Gastroesophageal sphincter (tissue), 4 donors: ENCODE measurements around the gene TMEM178A. TPM values are rescaled to one million over a fixed set of nuclear protein-coding genes. Genes with fewer than 3 reads are reported as not detected.

Experiments
- ATAC-seq: fragments of 150-250 bp; one replicate; pipeline ENCODE4 v1.9.1; 2016; ENCODE audit warnings: mild to moderate bottlenecking, moderate library complexity
- H3K27ac ChIP-seq, 4 donors: fragments of 200-600 bp; sonication (generic) in 3 of 4; 1 replicate in 3 of 4; 2 replicates in 1 of 4; pipeline ENCODE4 v1.5.1; 2016 to 2019
- H3K27me3 ChIP-seq: fragments of 200-600 bp; sonication (generic); one replicate; pipeline ENCODE4 v1.5.1; 2019
- H3K36me3 ChIP-seq, 2 donors: fragments of 200-600 bp; sonication (generic); one replicate each; pipeline ENCODE4 v1.5.1; 2019; ENCODE audit warnings: control low read depth in 1 of 2
- H3K4me1 ChIP-seq, 3 donors: fragments of 200-600 bp; sonication (generic); 1 replicate in 2 of 3; 2 replicates in 1 of 3; pipeline ENCODE4 v1.5.1; 2016 to 2019; ENCODE audit warnings: control low read depth in 2 of 3
- H3K4me3 ChIP-seq, 2 donors: fragments of 200-600 bp; sonication (generic); one replicate each; pipeline ENCODE4 v1.5.1; 2019; ENCODE audit warnings: mild to moderate bottlenecking in 1 of 2, moderate library complexity in 1 of 2
- H3K9me3 ChIP-seq, 3 donors: fragments of 200-600 bp; sonication (generic); one replicate each; pipeline ENCODE4 v1.5.1; 2017 to 2019; ENCODE audit warnings: control low read depth in 2 of 3
- CTCF ChIP-seq, 4 experiments: fragments of 200-600 bp in 2 of 4; fragments of 450-650 bp in 2 of 4; sonication (generic) in 1 of 4; IDR thresholded peaks; one replicate each; pipeline ENCODE4 v1.5.1; 2017 to 2019; ENCODE audit warnings: antibody characterized with exemption in 4 of 4, mild to moderate bottlenecking in 2 of 4, moderate library complexity in 2 of 4
- EP300 ChIP-seq: sonication (generic); formaldehyde crosslinking; IDR thresholded peaks from one replicate; pipeline ENCODE4 v1.6.1; 2017; ENCODE audit warnings: antibody characterized with exemption, mild to moderate bottlenecking
- POLR2A ChIP-seq, 2 donors: fragments of 450-650 bp; IDR thresholded peaks; one replicate each; pipeline ENCODE4 v1.6.1; 2017; ENCODE audit warnings: antibody characterized with exemption in 2 of 2, mild to moderate bottlenecking in 2 of 2, moderate library complexity in 1 of 2
- POLR2AphosphoS5 ChIP-seq: sonication (generic); formaldehyde crosslinking; IDR thresholded peaks from one replicate; pipeline ENCODE4 v1.6.1; 2017; ENCODE audit warnings: antibody characterized with exemption
- WGBS, 2 donors: methylation state at CpG; one replicate each; pipeline ENCODE4 v1.1.5; 2018; ENCODE audit warnings: low coverage in 1 of 2; 5-methylcytosine and 5-hydroxymethylcytosine counted together
- total RNA-seq, 4 donors: library from RNA; depleted of rRNA; stranded (reverse); fragments of >200 nt; gene quantifications; one replicate each; pipeline ENCODE4 v1.1.0, GENCODE V29; 2016

Gene TMEM178A
- total RNA-seq, 4 donors from 2014 or later = 3.4 to 14.6 (median 4.8) TPM

- Histone ChIP-seq H3K36me3 (no peaks in the 10 kb centered on the region), H3K4me3 (no peak overlapping the region), H3K27ac (no peak overlapping the region), H3K9me3 (peaks cover 0 to 9% (median 0%) of the 10 kb centered on the region in 3 donors), H3K4me1 (no peaks in the 10 kb centered on the region), H3K27me3 (no peaks in the 10 kb centered on the region)
- TF ChIP-seq POLR2A (IDR thresholded peaks at IDR 0.05) = no peak
- TF ChIP-seq EP300 = no peak
- no peak for TF ChIP-seq CTCF (IDR thresholded peaks at IDR 0.05)
- no peak for TF ChIP-seq POLR2AphosphoS5
- whole genome bisulfite sequencing, 2 donors = 84 to 89% methylated on average over 2 of the region's 2 CpGs
- no peak for ATAC-seq
These were observed 16.5 kb downstream of the TMEM178A start for GRCh38 chr2:39682066-39682692.

GRCh38 chr2:39683022-39683699, 17.4 kb downstream of the TMEM178A start:
- Histone ChIP-seq H3K27ac (no peak overlapping the region), H3K27me3 (no peaks in the 10 kb centered on the region), H3K36me3 (no peaks in the 10 kb centered on the region), H3K9me3 (peaks cover 0 to 6% (median 0%) of the 10 kb centered on the region in 3 donors), H3K4me3 (no peak overlapping the region), H3K4me1 (no peaks in the 10 kb centered on the region)
- 69 to 90% methylated on average over 6 to 9 of the region's 9 CpGs for WGBS, 2 donors
- ATAC-seq = no peak
- TF ChIP-seq EP300 = no peak
- no peak for TF ChIP-seq POLR2A (IDR thresholded peaks at IDR 0.05)
- TF ChIP-seq POLR2AphosphoS5 = no peak
- TF ChIP-seq CTCF (IDR thresholded peaks at IDR 0.05) = no peak

GRCh38 chr2:39684464-39684863, 18.7 kb downstream of the TMEM178A start:
- H3K27me3 ChIP-seq = no peaks in the 10 kb centered on the region
- ATAC-seq = no peak
- no peak overlapping the region for H3K4me3 ChIP-seq
- TF ChIP-seq POLR2AphosphoS5 (no peak), POLR2A (IDR thresholded peaks at IDR 0.05) (no peak), CTCF (IDR thresholded peaks at IDR 0.05) (no peak), EP300 (no peak)
- H3K27ac ChIP-seq = no peak overlapping the region
- no peaks in the 10 kb centered on the region for H3K4me1 ChIP-seq
- no peaks in the 10 kb centered on the region for H3K36me3 ChIP-seq
- 61 to 79% methylated on average over 5 of the region's 5 CpGs for WGBS, 2 donors
- H3K9me3 ChIP-seq = no peaks in the 10 kb centered on the region

GRCh38 chr2:39685126-39685525, 19.4 kb downstream of the TMEM178A start:
- Histone ChIP-seq H3K27me3 (no peaks in the 10 kb centered on the region), H3K9me3 (peaks cover 0 to 4% (median 0%) of the 10 kb centered on the region in 3 donors), H3K27ac (no peak overlapping the region), H3K36me3 (no peaks in the 10 kb centered on the region), H3K4me1 (no peaks in the 10 kb centered on the region), H3K4me3 (no peak overlapping the region)
- WGBS, 2 donors = 100% methylated on average over 1 of the region's 1 CpG; no CpG with 5 or more reads in 1 of the 2 donors
- TF ChIP-seq POLR2AphosphoS5 (no peak), CTCF (IDR thresholded peaks at IDR 0.05) (no peak), POLR2A (IDR thresholded peaks at IDR 0.05) (no peak), EP300 (no peak)
- ATAC-seq = no peak

GRCh38 chr2:39686456-39686855, 20.7 kb downstream of the TMEM178A start:
- WGBS, 2 donors = 82% methylated on average over 2 of the region's 6 CpGs; no CpG with 5 or more reads in 1 of the 2 donors
- Histone ChIP-seq H3K36me3 (no peaks in the 10 kb centered on the region), H3K9me3 (peaks cover 0 to 17% (median 0%) of the 10 kb centered on the region in 3 donors), H3K4me3 (no peak overlapping the region), H3K4me1 (no peaks in the 10 kb centered on the region), H3K27me3 (no peaks in the 10 kb centered on the region), H3K27ac (no peak overlapping the region)
- ATAC-seq = no peak
- TF ChIP-seq POLR2A (IDR thresholded peaks at IDR 0.05) (no peak), CTCF (IDR thresholded peaks at IDR 0.05) (no peak), POLR2AphosphoS5 (no peak), EP300 (no peak)
